GM12872 (cell line): ENCODE measurements around the gene TBL1XR1.

ENCODE experiments used
- CTCF ChIP-seq: IDR thresholded peaks from 3 replicates; pipeline ENCODE4 v1.5.1; 2011; ENCODE audit warnings: low read depth, mild to moderate bottlenecking, low read length, moderate library complexity; ENCODE audit not compliant: insufficient read depth

TBL1XR1 gene

DNA sequence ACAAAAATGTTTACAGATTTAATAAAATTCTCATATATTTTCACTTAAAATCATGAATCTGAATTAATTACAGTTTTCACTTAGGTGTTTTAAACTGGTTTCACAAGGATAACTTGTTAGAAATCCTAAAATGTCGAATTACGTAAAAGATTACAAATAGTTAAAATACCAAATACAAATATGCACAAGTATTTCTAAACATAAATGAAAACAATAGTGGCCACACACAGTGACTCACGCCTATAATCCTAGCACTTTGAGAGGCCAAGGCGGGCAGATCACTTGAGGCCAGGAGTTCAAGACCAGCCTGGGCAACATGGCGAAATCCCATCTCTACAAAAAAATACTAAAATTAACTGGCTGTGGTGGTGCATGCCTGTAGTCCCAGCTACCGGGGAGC is 10.9 kb upstream of the TBL1XR1 start:
- TF ChIP-seq CTCF, result no peak

DNA sequence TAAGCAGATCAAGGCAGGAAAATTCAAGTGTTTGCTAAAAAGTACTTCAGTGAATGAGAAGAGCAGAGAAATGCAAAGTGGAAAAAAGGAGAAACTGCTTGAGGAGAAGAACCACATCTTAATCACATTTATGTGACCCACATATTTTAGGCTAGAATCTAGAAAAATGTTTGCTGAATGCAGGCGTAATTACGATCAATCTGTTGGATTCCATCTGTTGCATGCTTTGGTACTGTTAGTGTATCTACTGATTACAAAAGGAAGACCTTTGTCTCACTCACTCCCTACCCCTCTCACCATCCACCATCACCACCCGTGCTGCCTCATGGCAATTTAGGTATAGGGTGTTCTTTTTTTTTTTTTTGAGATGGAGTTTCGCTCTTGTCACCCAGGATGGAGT is 9.7 kb upstream of the TBL1XR1 start:
- TF ChIP-seq CTCF, result no peak

GRCh38 chr3:177203689-177204395 is 6.6 kb upstream of the TBL1XR1 start:
- TF ChIP-seq CTCF, result no peak

- no peak for TF ChIP-seq CTCF
These were observed 4.6 kb upstream of the TBL1XR1 start for GRCh38 chr3:177201700-177202397.

GRCh38 chr3:177199206-177199760 is 2.0 kb upstream of the TBL1XR1 start:
- TF ChIP-seq CTCF, result no peak

GRCh38 chr3:177197727-177198460 is 612 bp upstream of the TBL1XR1 start:
- TF ChIP-seq CTCF, result no peak

DNA sequence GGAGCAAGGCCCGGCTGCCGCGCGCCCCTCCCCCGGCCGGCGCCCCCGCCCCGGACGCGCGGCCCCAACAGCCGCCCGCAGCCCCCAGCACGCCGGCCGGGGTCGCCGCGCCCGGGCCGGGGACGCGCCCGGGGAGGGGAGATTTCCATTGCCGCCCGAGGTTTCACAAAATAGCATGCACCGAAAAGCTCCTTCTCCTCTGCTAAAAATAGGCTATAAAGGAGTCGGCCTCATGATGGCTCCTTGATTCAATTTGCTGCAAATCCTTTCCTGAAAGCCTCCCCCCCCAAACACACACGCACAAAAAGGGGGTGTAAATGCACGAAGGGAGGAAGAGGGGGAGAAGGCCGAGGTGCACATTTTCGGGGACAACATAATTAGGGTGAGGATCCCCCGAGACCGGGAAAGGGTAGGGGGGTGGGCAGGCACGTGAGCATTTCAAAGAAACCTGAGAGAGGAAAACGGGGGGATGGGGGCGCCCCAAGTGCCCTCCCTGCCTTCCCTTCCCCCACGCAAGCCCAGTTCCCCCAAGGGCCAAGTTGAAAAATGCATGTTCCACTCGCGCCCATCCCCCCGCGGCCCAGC is 734 bp downstream of the TBL1XR1 start:
- TF ChIP-seq CTCF, result no peak
